C1 segment of cervical spinal cord (tissue), 14 donors: Measurements from ENCODE around the gene UBALD2.
"Not testable (repeated sequence)": the region's sequence is repeated elsewhere in the genome, so short reads cannot be mapped to it uniquely, and the experiment has no call there.

Source experiments
- DNase-seq, 14 donors: peaks; one replicate each; lab custom pipeline; 2025; lab: John Stamatoyannopoulos, UW

The UBALD2 gene

DNA sequence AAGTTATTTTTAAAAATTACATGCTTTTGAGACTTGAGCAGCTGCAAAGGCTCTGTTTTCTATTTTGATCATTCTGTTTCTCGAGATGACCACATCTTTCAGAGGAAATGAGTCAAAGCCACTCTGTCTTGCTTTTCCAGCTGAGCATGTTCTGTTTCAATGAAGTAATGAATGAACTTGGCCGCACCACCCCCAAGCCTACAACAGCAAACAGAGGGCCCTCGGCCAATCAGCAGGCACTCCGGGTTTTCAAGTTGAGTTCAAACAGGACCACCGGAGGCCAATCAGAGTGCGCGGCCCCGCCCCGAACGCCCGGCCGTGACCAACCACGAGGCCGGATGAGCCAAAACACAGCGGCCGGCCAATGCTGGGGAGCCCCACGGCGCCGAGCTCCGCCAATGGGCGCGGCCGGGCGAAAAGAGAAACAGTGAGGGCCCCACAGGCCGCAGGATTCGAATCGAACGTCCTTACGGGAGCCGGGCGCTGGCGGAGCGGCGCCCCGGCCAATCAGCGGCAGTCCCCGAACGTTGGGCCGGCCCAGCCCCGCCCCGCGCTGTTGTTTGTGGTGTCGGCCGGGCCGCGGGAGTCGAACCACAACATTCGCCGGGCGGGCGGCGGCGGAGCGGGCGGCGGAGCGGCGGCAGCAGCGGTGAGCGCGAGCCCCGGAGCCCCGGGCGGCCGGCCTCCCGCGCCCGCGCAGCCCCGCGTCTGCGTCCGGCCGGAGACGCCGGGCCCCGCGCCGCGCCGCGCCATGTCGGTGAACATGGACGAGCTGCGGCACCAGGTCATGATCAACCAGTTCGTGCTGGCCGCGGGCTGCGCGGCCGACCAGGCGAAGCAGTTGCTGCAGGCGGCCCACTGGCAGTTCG lies at the start of gene UBALD2:
UBALD2 (plus strand) TSS at position 594 of the 869 bp plus-strand sequence; CDS start at position 752, 158 bp downstream.
- peak; percentile 93 to 100 (median 98) for DNase-seq

DNA sequence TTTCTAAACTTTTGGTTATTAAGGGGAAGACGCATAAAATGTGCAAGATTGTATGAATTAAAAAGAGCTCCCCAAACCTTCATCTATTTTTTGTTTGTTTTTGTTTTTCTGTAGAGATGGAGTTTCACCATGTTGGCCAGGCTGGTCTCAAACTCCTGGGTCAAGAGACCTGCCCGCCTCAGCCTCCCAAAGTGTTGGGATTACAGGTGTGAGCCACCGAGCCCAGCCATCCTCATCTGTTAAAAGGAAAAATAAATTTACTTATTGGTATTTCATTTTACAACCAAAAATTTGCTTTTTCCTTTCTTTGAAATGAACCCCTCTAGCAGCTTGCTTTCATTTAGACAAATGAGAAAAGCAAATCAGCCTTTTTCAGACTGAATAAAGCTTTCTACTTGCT lies 48.1 kb upstream of the UBALD2 start:
- DNase-seq = no peak

DNA sequence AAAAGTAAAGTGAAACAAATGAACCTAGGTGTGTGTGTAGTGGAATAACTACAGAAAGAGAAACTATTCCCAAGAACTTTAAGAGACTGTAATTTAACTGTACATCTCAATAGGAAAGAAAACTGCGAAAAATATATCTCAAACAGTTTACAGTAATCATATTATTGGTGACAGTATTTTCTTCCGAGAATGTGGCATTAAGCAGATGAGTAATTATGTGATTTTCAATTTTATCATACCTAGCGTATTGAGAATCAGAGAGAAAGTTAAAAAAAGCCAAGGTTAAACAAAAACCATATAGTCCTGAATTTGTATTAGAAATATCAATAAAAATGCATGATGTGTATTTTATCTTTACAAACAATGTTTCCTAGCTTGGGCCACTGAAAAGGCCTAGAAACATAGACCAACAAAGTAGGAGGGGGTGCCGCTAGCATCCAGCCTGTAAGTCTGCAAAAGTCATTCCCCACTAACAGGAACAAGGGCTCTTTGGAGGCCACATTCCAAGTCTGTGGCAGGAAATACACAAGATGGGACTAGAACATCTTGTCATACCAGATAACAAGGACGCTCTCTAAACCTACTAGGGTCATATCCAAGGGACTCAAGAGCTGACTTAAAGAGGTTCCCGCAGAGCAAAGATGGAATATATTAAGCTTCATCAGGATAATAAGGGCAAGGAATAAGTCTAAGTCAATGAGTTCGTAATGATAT lies 45.3 kb upstream of the UBALD2 start:
- DNase-seq = no peak

DNA sequence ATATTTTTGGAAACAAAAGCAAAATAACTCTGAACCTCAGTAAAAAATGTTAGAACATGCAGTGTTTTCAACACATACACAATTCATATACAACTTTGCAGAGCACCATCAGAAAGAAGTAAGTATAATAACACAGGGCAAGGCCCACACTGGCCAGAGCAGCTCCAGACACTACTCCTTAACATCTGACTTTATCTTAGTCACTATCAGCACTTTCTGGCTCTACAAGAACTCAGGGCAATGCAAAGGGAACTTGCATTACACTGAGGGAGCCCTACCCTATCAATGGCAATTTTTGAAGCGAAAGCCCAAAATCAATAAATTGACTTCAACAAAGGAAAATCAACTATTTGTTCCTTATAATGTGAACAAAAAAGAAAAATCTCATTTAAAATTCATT lies 41.3 kb upstream of the UBALD2 start:
- DNase-seq = no peak

DNA sequence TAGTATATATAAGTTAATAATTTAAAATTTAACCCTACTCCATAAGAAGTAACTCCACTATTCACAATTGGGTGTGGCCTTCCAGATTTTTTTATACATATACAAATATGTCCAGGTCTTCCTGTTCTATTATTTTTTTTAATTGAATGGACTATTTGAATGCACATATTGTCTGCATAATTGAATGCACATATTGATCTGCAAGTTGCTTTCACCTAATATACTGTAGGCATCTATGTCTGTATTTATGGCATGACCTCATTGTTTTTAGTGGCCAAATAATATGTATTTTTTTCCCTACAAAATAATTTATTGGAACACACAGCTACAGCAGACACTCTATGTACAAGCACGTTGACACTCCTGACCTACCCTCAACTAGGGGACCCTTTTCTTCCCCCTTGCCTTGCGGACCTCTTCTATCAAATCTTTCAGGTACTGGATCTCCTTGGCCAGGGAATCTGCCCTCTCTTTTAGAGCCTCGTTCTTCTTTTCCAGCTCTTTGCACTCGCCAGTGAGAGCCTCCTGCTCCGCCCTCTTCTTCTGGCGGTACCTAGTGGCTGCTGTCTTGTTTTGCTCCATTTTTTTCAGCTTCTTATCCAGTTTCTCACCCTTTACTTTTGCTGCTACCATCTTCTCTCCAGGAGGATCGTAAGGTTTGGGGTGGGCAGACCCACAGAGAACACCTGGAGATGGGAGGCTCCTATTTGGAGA lies 39.6 kb upstream of the UBALD2 start:
- DNase-seq = not testable (repeated sequence)

DNA sequence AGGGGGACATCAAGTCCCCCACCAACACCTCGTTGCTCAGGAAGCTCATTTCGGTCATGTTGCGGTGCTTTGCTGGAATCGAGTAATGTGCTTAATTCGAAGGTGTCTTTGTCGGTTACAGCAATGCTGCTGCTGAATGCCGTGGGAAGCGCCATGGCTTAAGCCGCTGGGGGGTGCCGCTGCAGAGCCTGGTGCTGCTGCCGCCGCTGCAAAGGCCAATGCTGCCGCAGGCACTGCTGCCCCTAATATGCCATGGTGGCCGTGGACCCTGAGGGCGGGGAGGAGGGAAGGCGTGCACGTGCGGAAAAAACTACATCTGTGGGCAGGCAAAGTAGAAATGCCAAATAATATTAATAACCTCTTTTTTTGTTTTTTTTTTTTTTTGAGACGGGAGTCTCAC lies 38.4 kb upstream of the UBALD2 start:
- not testable (repeated sequence) for DNase-seq

DNA sequence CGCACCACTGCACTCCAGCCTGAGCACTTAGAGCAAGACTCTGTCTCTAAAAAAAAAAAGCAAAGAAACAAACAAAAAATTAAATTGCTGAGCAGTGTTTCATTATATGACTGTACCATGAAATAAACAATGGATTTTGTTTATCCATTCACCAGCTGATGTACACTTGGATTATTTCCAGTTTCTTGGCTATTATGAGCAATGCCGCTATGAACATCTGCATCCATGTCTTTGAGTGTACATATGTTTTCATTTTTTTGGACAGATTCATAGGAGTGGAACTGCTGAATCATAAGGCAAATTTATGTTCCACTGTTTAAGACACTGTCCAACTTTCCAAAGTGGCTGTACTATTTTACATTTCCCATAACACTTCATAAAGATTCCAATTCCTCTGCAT lies 32.8 kb upstream of the UBALD2 start:
- DNase-seq = no peak

DNA sequence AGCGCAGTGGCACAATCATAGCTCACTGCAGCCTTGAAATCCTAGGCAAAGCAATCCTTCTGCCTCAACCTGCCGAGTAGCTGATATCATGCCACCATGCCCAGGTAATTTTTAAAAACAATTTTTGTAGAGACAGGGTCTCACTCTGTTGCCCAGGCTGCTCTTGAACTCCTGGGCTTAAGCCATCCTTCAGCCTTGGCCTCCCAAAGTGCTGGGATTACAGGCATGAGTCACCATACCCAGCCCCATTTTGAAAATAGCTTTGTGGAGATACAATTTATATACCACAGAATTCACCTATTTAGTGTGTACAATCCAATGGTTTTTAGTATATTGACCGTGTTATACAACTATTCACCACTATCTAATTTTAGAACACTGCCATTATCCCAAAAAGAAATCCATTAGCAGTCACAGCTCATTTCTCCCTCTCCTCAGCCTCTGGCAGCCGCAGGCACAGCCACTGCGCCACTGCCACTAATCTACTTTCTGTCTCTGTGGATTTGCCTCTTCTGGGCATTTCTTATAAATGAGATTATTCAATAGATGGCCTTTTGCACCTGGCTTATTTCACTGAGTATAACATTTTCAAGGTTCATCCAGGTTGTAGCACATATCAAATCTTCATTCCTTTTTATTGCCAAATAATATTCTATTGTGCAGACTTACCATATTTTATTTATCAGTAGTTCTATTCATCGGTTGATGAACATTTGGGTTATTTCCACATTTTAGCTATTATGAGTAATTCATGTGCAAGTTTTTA lies 31.4 kb upstream of the UBALD2 start:
- DNase-seq = no peak

DNA sequence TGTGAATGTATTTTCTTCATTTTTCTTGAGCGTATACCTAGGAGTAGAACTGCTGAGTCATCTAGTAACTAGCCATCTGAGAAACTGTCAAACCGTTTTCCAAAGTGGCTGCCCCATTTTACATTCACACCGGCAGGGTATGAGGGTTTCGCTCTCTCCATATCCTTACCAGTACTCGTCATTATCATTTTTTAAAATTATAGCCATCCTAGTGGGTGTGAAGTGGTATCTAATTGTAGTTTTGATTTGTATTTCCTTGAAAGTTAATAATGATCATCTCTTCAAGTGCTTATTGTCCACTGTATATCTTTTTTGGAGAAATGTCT lies 30.8 kb upstream of the UBALD2 start:
- no peak for DNase-seq

DNA sequence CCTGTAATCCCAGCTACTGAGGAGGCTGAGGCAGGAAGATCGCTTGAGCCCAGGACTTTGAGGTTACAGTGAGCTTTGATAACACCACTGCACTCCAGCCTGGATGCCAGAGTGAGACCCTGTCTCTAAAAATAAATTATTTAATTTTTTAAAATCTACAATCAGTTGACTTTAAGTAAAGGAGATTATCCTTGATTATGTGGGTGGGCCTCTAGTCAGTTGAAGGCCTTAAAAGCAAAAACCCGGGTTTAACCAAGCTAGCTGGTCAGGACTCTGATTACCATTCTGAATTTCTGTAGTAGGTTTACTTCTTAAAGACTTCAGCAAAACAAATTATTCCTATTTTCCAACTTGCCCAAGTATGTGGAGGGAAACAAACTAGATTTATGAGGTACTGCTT lies 29.3 kb upstream of the UBALD2 start:
- no peak for DNase-seq

DNA sequence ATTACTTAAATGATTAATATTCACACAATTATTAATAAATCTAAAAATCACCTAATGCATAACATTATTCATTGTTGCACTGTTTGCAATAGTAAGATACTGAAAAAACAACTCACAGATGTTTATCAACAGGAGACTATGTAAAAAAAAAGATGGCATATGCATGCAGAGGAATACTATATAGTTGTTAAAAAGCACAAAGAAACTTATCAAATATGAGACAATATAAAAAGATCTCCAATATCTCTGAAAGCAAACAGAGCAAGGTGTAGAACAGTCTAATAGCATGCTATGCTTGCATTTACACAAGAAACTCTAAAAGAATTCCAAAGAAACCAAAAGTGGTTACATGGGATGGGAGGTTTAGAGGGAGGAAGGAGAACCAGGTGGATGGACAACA lies 28.5 kb upstream of the UBALD2 start:
- no peak for DNase-seq

DNA sequence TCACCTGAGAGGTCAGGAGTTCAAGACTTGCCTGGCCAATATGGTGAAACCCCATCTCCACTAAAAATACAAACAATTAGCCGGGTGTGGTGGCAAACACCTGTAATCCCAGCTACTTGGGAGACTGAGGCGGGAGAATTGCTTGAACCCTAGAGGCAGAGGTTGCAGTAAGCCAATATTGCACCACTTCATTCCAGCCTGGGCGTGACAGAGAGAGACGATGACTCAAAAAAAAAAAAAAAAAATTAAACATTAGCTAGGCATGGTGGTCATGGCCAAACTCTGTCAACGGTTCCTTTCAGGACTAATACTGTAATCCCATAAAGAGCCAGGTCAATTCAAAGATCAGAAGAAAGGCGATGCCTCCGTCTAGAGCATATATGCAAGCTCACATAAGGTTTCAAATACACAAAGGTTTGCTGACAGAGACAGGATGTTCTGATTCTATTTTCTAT lies 27.3 kb upstream of the UBALD2 start:
- no peak for DNase-seq

DNA sequence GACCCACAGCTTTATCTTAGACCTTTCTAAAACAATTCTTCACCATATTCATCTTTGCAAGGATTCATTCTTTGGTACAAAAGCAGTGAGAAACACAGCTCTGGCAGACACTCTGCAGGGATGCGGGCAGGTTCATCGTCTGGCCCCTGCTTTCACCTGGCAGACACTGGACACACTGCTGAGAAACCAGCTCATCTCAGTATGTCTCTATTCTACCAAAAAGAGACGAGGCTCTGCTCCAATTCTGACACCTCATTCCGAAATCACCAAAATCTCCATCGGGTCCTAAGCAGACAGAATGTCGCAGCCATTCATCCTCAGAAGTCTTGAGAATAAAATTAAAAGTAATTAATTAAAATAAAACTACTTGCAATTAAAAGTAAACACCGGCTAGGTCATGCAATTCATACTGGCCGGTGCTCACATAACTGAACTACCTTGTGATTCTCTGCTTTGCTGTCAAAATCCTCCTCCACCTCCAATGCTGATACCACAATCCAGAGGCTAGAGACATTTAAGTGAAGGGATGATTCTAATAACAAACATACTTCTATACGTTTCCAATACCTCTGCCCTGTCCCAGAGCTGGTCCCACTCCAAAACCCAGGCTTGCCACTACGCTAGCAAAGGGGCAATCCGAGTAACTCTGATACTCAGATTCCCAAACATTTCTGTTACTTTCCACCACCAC lies 26.2 kb upstream of the UBALD2 start:
- DNase-seq = peak in 2 of 14 donors; percentile 46 to 80

DNA sequence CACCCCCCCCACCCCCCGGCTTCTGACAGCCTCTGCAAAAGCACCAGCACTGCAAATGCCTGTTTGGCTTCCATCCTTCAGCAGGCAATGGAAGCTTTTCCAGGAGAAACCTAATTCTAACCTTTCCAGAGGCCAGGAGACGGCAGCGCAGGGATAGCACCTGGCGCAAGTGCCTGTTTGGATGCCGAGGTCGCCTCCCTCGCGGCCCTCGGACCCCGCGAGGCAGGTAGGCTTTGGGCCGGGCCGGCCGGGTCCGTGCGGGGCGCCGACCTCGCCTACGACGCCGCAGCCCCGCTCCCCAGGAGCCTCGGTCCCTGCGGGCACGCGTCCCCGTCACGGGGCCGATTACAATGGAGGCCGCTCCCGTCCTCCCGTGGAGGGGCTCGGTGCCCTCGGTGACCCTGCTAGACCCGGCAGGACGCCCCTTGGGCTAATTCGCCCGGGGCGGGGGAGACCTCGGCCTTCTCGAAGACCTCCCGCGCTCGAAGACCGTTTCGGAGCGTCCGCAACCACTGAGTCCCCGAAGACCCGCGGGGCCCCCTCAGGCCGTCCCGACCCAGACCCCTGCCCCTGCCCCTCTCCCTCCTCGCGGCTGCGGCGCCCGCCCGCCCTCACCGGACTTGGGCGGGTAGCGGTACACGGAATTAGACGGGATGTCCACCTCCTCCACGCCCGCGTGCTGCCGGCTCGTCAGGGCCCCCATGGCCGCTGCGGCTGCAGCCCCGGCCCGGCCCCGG lies 25.4 kb upstream of the UBALD2 start:
- peak in 3 of 14 donors; percentile 17 to 46 (median 18) for DNase-seq

DNA sequence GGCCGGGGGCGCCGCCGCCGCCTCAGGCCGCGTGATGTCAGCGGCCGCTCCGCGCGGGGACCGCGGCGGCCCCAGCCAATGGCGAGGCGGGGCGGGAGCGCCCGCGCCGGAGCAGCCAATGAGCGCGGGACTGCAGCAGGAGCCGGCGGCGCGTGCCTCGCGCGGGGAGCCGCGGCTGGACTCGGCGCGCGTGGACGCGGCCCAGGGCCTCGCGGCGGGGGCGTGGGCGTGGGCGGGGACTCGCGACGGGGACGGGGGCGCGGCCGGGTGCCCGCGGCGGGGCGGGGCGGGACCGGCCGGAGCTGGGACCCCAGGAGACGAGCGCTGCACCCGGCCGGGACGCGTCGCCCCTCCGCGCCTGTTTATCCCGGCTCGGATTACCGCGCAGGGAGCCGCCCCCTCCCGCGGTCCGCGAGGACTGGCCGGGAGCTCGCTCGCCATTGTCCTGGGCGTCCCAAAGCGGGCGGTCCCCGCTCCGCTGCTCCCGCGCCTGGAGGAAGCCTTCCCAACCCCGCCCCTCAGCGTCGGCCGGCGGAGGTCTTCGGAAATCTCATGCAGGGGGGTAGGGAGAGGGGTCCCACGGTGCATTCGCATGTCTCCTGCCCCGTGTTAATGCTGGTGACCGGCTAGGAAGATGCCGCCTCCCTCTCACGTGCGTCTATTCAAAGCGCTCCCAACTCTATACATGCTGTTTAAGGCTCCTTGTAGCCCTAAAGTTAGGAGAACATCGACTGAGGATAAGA lies 24.5 kb upstream of the UBALD2 start, which contains the start of gene RNF157:
RNF157 (minus strand) TSS at position 33 of the 743 bp plus-strand sequence. CDS start 253 bp downstream, outside the sequence.
- DNase-seq = peak in 12 of 14 donors; percentile 24 to 81 (median 58)

DNA sequence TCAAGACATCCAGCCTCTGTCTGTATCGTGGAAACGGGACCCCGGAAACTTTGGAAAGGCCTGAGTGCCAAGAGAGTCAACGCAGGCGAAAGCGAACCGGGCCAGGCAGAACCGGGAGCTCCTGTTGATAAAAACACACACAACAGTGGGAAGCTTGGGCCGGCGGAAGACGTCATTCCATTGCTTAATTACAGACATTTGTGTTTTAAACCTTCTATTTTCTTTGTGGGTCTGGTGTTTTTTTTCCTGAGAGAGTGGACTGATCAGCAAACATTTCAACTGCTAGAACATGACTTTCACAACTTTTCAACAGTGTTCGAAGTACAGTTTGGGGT lies 24.0 kb upstream of the UBALD2 start:
- DNase-seq = peak in 3 of 14 donors; percentile 33 to 61 (median 43)

DNA sequence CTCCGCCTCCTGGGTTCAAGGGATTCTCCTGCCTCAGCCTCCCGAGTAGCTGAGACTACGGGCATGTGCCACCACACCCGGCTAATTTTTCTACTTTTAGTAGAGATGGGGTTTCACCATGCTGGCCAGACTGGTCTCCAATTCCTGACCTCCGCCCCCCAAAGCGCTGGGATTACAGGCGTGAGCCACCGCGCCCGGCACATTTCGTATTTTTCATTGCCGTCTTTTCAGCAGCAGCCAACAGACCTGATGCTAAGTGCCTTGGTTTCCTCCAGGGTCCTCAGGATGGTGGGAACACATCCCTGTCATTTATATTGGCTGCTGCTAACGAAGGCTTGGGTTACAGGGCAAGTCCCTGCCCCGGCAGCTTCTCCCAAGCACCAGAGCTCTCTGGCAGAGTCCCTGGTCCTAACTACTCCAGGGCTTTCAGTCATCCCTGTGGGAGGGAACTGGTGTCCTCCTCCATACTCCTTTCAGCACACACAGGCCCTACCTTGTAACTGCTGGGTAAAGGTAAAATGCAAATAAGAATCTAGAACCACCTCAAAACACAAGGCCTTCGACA lies 23.4 kb upstream of the UBALD2 start:
- DNase-seq = no peak

DNA sequence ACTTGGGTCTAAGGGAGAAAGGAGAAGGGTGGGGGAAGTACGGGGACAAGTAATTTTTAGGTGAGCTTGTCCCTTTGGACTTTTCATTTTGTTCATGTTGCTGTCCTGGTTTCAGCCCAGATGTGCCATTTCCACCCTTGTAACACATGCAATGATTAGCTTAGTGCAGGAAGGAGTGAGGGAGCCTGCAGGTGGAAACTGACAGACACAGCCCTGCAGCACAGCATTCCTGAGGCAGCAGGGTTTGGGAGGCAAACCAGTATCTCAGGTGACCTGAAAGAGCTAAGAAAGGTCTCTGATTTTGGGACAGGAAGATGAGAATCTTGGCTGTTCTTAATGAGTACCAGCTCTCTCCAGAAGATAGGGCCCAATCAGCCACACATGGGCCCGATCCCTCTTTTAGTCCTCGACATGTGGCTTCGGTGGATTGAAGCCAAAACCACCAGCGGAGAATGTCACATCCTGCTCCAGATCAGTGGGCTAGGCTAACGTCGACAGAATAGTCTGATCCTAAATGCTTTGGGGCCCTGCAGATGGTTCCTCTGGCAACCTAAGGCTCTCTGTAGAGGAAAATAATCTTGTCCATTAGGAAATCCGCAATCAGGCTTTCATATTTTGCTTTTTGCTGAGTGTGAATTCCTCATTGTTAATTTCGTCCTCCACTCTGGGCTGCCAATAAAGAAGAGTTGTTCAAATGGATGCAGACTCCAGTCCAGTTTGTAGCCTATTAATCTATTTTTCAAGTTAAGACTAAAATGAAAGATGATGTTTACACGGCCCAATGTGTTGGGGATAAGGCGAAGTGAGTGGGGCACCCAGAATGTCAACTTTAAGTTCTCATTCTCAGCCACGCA lies 21.1 kb upstream of the UBALD2 start:
- DNase-seq = no peak
